ENCODE data around the gene HEPN1. TPM values are rescaled to one million over a fixed set of nuclear protein-coding genes. Genes with fewer than 3 reads are reported as not detected.

HEPN1 gene
- polyA plus RNA-seq, 2 of the 4 experiments (the other 2 are of a cell fraction), result not detected

- TF ChIP-seq CHD4 (IDR thresholded peaks at IDR 0.05; ENCODE audit: borderline replicate concordance) (no peak), TFCP2L1 (CRISPR knock-in tag; IDR thresholded peaks at IDR 0.05) (no peak), CBX2 (IDR thresholded peaks at IDR 0.05; ENCODE audit: borderline replicate concordance, low read depth) (no peak), CTCF (IDR thresholded peaks at IDR 0.05) (no peak), ESRRA (IDR thresholded peaks at IDR 0.05; ENCODE audit: borderline replicate concordance, low read length) (no peak), HOXA7 (CRISPR knock-in tag; IDR thresholded peaks at IDR 0.05) (no peak), ELK1 (IDR thresholded peaks at IDR 0.05; ENCODE audit: low read depth, low read length) (no peak), USF2 (IDR thresholded peaks at IDR 0.05) (no peak), EHMT2 (IDR thresholded peaks at IDR 0.05; ENCODE audit: low read depth) (no peak), POLR2A (IDR thresholded peaks at IDR 0.05; ENCODE audit: low read length) (no peak), CBX8 (IDR thresholded peaks at IDR 0.05) (no peak), RAD21 (conservative IDR thresholded peaks at IDR 0.05 in 1 of 2, IDR thresholded peaks at IDR 0.05 in 1 of 2) (no peak), HES2 (IDR thresholded peaks at IDR 0.05) (no peak), RFX5 (IDR thresholded peaks at IDR 0.05) (no peak), JUN (IDR thresholded peaks at IDR 0.05) (no peak), ZSCAN20 (CRISPR knock-in tag; IDR thresholded peaks at IDR 0.05) (no peak), RCOR1 (IDR thresholded peaks at IDR 0.05; ENCODE audit: low read depth, low read length) (no peak), PHF8 (IDR thresholded peaks at IDR 0.05; ENCODE audit: borderline replicate concordance, low read depth) (no peak), ZNF302 (CRISPR knock-in tag; IDR thresholded peaks at IDR 0.05) (no peak)
- WGBS (ENCODE audit: missing lambda C conversion rate), result 17% methylated on average over 3 of the region's 5 CpGs
- POLR2A ChIA-PET, result no interaction called here
- ATAC-seq, result no peak
- Histone ChIP-seq H3K4me3 (no peak overlapping the region), H3K4me1 (no peaks in the 10 kb centered on the region), H3K4me2 (no peak overlapping the region), H3K27ac (no peak overlapping the region), H3K9me3 (no peaks in the 10 kb centered on the region)
- DNase-seq (ENCODE audit: low read depth in 1 of 2, low spot score in 1 of 2), result no peak
- FAIRE-seq, result no peak
- CTCF ChIA-PET, result interaction anchor here (2.0 kb wide), 1 partner anchor 9 kb away, joined by 9 read pairs; no protein-coding TSS in a partner anchor
Measured at GRCh38 chr11:124884869-124885479, 34.1 kb upstream of the HEPN1 start.

GRCh38 chr11:124886476-124886875 is 32.6 kb upstream of the HEPN1 start:
- Histone ChIP-seq H3K9me3 (no peaks in the 10 kb centered on the region), H3K4me1 (no peaks in the 10 kb centered on the region), H3K27ac (no peak overlapping the region), H3K4me2 (no peak overlapping the region), H3K4me3 (no peak overlapping the region)
- 19% methylated on average over 3 of the region's 11 CpGs for WGBS (ENCODE audit: missing lambda C conversion rate)
- FAIRE-seq, result no peak
- ATAC-seq, result no peak
- ChIA-PET POLR2A (no interaction called here), CTCF (interaction anchor here (0.8 to 2.1 kb wide), 3 partner anchors 10 to 546 kb away, joined by 3 to 8 read pairs (median 7); no protein-coding TSS in a partner anchor)
- TF ChIP-seq SMC3 (IDR thresholded peaks at IDR 0.05), result no peak
- TF ChIP-seq MAZ (IDR thresholded peaks at IDR 0.05; ENCODE audit: borderline replicate concordance, low read depth, low read length), result no peak
- no peak for TF ChIP-seq BHLHE40 (IDR thresholded peaks at IDR 0.05; ENCODE audit: low read depth, low read length)
- TF ChIP-seq CTCF (IDR thresholded peaks at IDR 0.05), result no peak
- TF ChIP-seq E2F6 (IDR thresholded peaks at IDR 0.05; ENCODE audit: borderline replicate concordance, low read depth), result no peak
- no peak for TF ChIP-seq CBX8 (IDR thresholded peaks at IDR 0.05)
- TF ChIP-seq ZNF302 (CRISPR knock-in tag; IDR thresholded peaks at IDR 0.05), result no peak
- no peak for TF ChIP-seq ELK1 (IDR thresholded peaks at IDR 0.05; ENCODE audit: low read depth, low read length)
- no peak for TF ChIP-seq TP53 (CRISPR knock-in tag; IDR thresholded peaks at IDR 0.05)
- TF ChIP-seq RFX5 (IDR thresholded peaks at IDR 0.05), result no peak
- TF ChIP-seq FOXS1 (CRISPR knock-in tag; IDR thresholded peaks at IDR 0.05), result no peak
- no peak for DNase-seq (ENCODE audit: low read depth in 1 of 2, low spot score in 1 of 2)
